OCI-LY3 (cell line): ENCODE data around the gene ZNF556.

Source experiments
- H2AFZ ChIP-seq: fragments of 200-600, 300-600 bp; shearing (Covaris generic); 2 replicates; pipeline ENCODE4 v1.6.0; 2014; ENCODE audit warnings: antibody characterized with exemption, low read depth, low read length
- H3K27ac ChIP-seq: fragments of 200-600, 300-600 bp; sonication (generic); 2 replicates; pipeline ENCODE4 v1.5.1; 2014; ENCODE audit warnings: mild to moderate bottlenecking, low read length, moderate library complexity, mixed read lengths
- H3K27me3 ChIP-seq: fragments of 200-600, 300-600 bp; sonication (generic); 2 replicates; pipeline ENCODE4 v1.6.1; 2014; ENCODE audit warnings: low read depth, low read length, mixed read lengths
- H3K36me3 ChIP-seq: fragments of 200-600, 300-600 bp; sonication (generic); replicated peaks from 2 replicates; pipeline ENCODE3; 2014; ENCODE audit warnings: low read depth, low read length, mixed read lengths
- H3K4me1 ChIP-seq: fragments of 300-600, 200-600 bp; sonication (generic); 2 replicates; pipeline ENCODE4 v1.6.1; 2014; ENCODE audit warnings: low read length, mixed read lengths
- H3K4me2 ChIP-seq: fragments of 200-600, 300-600 bp; sonication (generic); 2 replicates; pipeline ENCODE4 v1.6.1; 2014; ENCODE audit warnings: low read length, mixed read lengths
- H3K4me3 ChIP-seq: fragments of 300-600, 200-600 bp; sonication (generic); 2 replicates; pipeline ENCODE4 v1.5.1; 2014; ENCODE audit warnings: antibody characterized with exemption, mild to moderate bottlenecking, low read length, moderate library complexity
- H3K79me2 ChIP-seq: fragments of 300-600, 200-600 bp; shearing (Covaris generic); 2 replicates; pipeline ENCODE4 v1.6.1; 2014; ENCODE audit warnings: mild to moderate bottlenecking, low read length, mixed read lengths
- H3K9ac ChIP-seq: fragments of 300-600, 200-600 bp; shearing (Covaris generic); 2 replicates; pipeline ENCODE4 v1.6.0; 2014; ENCODE audit warnings: mild to moderate bottlenecking, low read length, moderate library complexity
- H3K9me3 ChIP-seq: fragments of 200-600, 300-600 bp; shearing (Covaris generic); 2 replicates; pipeline ENCODE4 v1.6.1; 2014; ENCODE audit warnings: low read length, mixed read lengths; ENCODE audit not compliant: insufficient read depth
- H4K20me1 ChIP-seq: fragments of 200-600, 300-600 bp; sonication (generic); 2 replicates; pipeline ENCODE4 v1.6.1; 2016; ENCODE audit warnings: low read length, mixed read lengths; ENCODE audit not compliant: insufficient read depth
- EZH2phosphoT487 ChIP-seq: fragments of 200-600 bp; shearing (Covaris generic); IDR thresholded peaks from 2 replicates; pipeline ENCODE4 v1.6.1; 2018; ENCODE audit warnings: antibody characterized with exemption, mixed run types, low read depth
- TF ChIP-seq, protein P1 (sequence below): fragments of 200-600, 300-600 bp; sonication (generic); IDR thresholded peaks from 2 replicates; pipeline ENCODE4 v1.5.1; 2014; ENCODE audit warnings: antibody characterized with exemption, low read length, low read depth

Gene ZNF556

GRCh38 chr19:2823646-2824045 is 43.5 kb upstream of the ZNF556 start:
- H3K36me3 ChIP-seq, result peaks cover 19% of the 10 kb centered on the region
- no peak overlapping the region for H3K9ac ChIP-seq
- no peak overlapping the region for H3K4me2 ChIP-seq
- peaks cover 4% of the 10 kb centered on the region for H3K79me2 ChIP-seq
- TF ChIP-seq EZH2phosphoT487, result no peak
- TF ChIP-seq, protein P1, sequence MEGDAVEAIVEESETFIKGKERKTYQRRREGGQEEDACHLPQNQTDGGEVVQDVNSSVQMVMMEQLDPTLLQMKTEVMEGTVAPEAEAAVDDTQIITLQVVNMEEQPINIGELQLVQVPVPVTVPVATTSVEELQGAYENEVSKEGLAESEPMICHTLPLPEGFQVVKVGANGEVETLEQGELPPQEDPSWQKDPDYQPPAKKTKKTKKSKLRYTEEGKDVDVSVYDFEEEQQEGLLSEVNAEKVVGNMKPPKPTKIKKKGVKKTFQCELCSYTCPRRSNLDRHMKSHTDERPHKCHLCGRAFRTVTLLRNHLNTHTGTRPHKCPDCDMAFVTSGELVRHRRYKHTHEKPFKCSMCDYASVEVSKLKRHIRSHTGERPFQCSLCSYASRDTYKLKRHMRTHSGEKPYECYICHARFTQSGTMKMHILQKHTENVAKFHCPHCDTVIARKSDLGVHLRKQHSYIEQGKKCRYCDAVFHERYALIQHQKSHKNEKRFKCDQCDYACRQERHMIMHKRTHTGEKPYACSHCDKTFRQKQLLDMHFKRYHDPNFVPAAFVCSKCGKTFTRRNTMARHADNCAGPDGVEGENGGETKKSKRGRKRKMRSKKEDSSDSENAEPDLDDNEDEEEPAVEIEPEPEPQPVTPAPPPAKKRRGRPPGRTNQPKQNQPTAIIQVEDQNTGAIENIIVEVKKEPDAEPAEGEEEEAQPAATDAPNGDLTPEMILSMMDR, result no peak
- H3K4me3 ChIP-seq, result no peak overlapping the region
- H3K4me1 ChIP-seq, result peaks cover 3% of the 10 kb centered on the region; the same call in 1 of the 2 replicates
- H2AFZ ChIP-seq, result no peak overlapping the region
- peaks cover 12% of the 10 kb centered on the region; the same call in 1 of the 2 replicates for H3K9me3 ChIP-seq
- no peaks in the 10 kb centered on the region for H4K20me1 ChIP-seq
- no peaks in the 10 kb centered on the region for H3K27me3 ChIP-seq
- H3K27ac ChIP-seq, result no peak overlapping the region

DNA sequence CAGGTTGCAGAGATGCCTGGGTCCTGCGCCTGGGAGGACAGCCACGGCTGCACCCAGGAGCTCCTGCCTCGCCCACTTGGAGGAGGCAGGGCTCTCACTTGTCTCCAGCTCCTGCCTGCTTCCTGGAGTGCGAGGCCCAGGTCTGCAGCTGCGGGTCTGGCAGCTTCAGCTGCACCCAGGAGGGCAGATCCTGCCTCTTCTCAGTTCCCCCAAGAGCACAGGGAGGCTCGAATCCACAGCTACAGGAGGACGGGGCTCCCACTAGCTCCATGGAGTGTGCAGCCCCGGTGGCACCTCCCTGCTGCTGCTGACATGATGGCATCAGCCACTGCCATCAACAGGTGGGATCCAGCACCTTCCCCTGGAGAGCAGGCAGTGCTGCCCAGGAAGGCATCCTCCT is 43.0 kb upstream of the ZNF556 start:
- H3K4me2 ChIP-seq, result no peak overlapping the region
- peaks cover 12% of the 10 kb centered on the region; the same call in 1 of the 2 replicates for H3K9me3 ChIP-seq
- no peak overlapping the region for H3K27ac ChIP-seq
- H3K36me3 ChIP-seq, result peaks cover 19% of the 10 kb centered on the region
- H2AFZ ChIP-seq, result no peak overlapping the region
- peaks cover 4% of the 10 kb centered on the region for H3K79me2 ChIP-seq
- no peak for TF ChIP-seq EZH2phosphoT487
- TF ChIP-seq, protein P1, result no peak
- H3K4me1 ChIP-seq, result peaks cover 3% of the 10 kb centered on the region; the same call in 1 of the 2 replicates
- H3K9ac ChIP-seq, result no peak overlapping the region
- no peak overlapping the region for H3K4me3 ChIP-seq
- H4K20me1 ChIP-seq, result no peaks in the 10 kb centered on the region
- no peaks in the 10 kb centered on the region for H3K27me3 ChIP-seq

GRCh38 chr19:2827022-2827421 is 40.1 kb upstream of the ZNF556 start:
- H3K4me2 ChIP-seq, result no peak overlapping the region
- H2AFZ ChIP-seq, result no peak overlapping the region
- TF ChIP-seq, protein P1, result no peak
- TF ChIP-seq EZH2phosphoT487, result no peak
- no peaks in the 10 kb centered on the region for H3K79me2 ChIP-seq
- H3K9me3 ChIP-seq, result peaks cover 12% of the 10 kb centered on the region; the same call in 1 of the 2 replicates
- peaks cover 21% of the 10 kb centered on the region for H3K36me3 ChIP-seq
- H3K4me3 ChIP-seq, result no peak overlapping the region
- no peak overlapping the region for H3K9ac ChIP-seq
- H3K4me1 ChIP-seq, result no peaks in the 10 kb centered on the region
- no peaks in the 10 kb centered on the region for H4K20me1 ChIP-seq
- H3K27me3 ChIP-seq, result no peaks in the 10 kb centered on the region
- no peak overlapping the region for H3K27ac ChIP-seq

- Histone ChIP-seq H3K4me3 (no peak overlapping the region), H3K27me3 (no peaks in the 10 kb centered on the region), H2AFZ (no peak overlapping the region), H3K9me3 (peaks cover 22% of the 10 kb centered on the region; the same call in 1 of the 2 replicates), H3K4me2 (no peak overlapping the region), H4K20me1 (no peaks in the 10 kb centered on the region), H3K4me1 (no peaks in the 10 kb centered on the region), H3K9ac (no peak overlapping the region), H3K36me3 (peaks cover 29% of the 10 kb centered on the region), H3K27ac (no peak overlapping the region), H3K79me2 (no peaks in the 10 kb centered on the region)
- TF ChIP-seq, protein P1, result no peak
- TF ChIP-seq EZH2phosphoT487, result no peak
These were observed 39.2 kb upstream of the ZNF556 start for GRCh38 chr19:2827840-2828489.
